HG02973 (cell line): ENCODE results near the gene CNRIP1.
"Not testable (repeated sequence)": the region's sequence is repeated elsewhere in the genome, so short reads cannot be mapped to it uniquely, and the experiment has no call there.

Source experiments
- ATAC-seq: cut with Tn5 transposase; IDR thresholded peaks from one replicate; pipeline ENCODE4 v1.9.1; 2021; ENCODE audit warnings: moderate library complexity; ENCODE audit not compliant: unreplicated experiment

CNRIP1 gene

GRCh38 chr2:68319398-68320117 lies at the start of gene CNRIP1:
Gene CNRIP1 (minus strand): TSS chr2:68319949. CDS start chr2:68319400, 549 bp downstream.
- no peak for ATAC-seq

- ATAC-seq: no peak
These were observed 49.6 kb upstream of the CNRIP1 start for GRCh38 chr2:68369337-68369734.

- no peak for ATAC-seq
These were observed 49.0 kb upstream of the CNRIP1 start for GRCh38 chr2:68368654-68369336.

- ATAC-seq: no peak
These were observed 48.4 kb upstream of the CNRIP1 start for GRCh38 chr2:68367953-68368653.

GRCh38 chr2:68366083-68366560 lies 46.4 kb upstream of the CNRIP1 start:
- no peak for ATAC-seq

GRCh38 chr2:68365087-68365486 lies 45.3 kb upstream of the CNRIP1 start, which contains the start of gene PLEK:
Gene PLEK (plus strand): TSS chr2:68365282. CDS start chr2:68365352, 70 bp downstream.
- peak; percentile 61 for ATAC-seq

GRCh38 chr2:68363721-68364120 lies 44.0 kb upstream of the CNRIP1 start:
- ATAC-seq: no peak

- ATAC-seq: no peak
These were observed 43.0 kb upstream of the CNRIP1 start for GRCh38 chr2:68362749-68363148.

GRCh38 chr2:68362069-68362468 lies 42.3 kb upstream of the CNRIP1 start:
- ATAC-seq: peak; percentile 61

- ATAC-seq: no peak
These were observed 40.1 kb upstream of the CNRIP1 start for GRCh38 chr2:68359889-68360288.

- ATAC-seq: peak; percentile 40
These were observed 38.0 kb upstream of the CNRIP1 start for GRCh38 chr2:68357605-68358337.

GRCh38 chr2:68356599-68357239 lies 37.0 kb upstream of the CNRIP1 start:
- no peak for ATAC-seq

GRCh38 chr2:68352651-68353391 lies 33.1 kb upstream of the CNRIP1 start:
- ATAC-seq: no peak

- ATAC-seq: no peak
These were observed 32.2 kb upstream of the CNRIP1 start for GRCh38 chr2:68351997-68352396.

- not testable (repeated sequence) for ATAC-seq
These were observed 29.3 kb upstream of the CNRIP1 start for GRCh38 chr2:68349091-68349490.

GRCh38 chr2:68345129-68345875 lies 25.6 kb upstream of the CNRIP1 start:
- no peak for ATAC-seq

GRCh38 chr2:68344031-68344430 lies 24.3 kb upstream of the CNRIP1 start:
- ATAC-seq: no peak

- ATAC-seq: no peak
These were observed 22.7 kb upstream of the CNRIP1 start for GRCh38 chr2:68342470-68342869.

- no peak for ATAC-seq
These were observed 21.8 kb upstream of the CNRIP1 start for GRCh38 chr2:68341583-68341982.
